HepG2 (cell line): ENCODE results near the gene FITM1. TPM values are rescaled to one million over a fixed set of nuclear protein-coding genes. Genes with fewer than 3 reads are reported as not detected.

Experiments used
- AGO1 ChIP-seq: fragments of 200-400 bp; formaldehyde crosslinking; IDR thresholded peaks from 2 replicates; pipeline ENCODE4 v1.6.1; 2017; ENCODE audit warnings: mild to moderate bottlenecking, low read depth, low read length, moderate library complexity; ENCODE audit not compliant: poor library complexity, severe bottlenecking
- ASH2L ChIP-seq: fragments of 300-600, 200-600 bp; sonication (generic); IDR thresholded peaks from 2 replicates; pipeline ENCODE4 v1.7.0; 2017; ENCODE audit warnings: low read depth, mild to moderate bottlenecking, moderate library complexity, mixed read lengths, low read length; ENCODE audit not compliant: insufficient read length
- CC2D1A ChIP-seq: sonication (generic); formaldehyde crosslinking; IDR thresholded peaks from 2 replicates; pipeline ENCODE4 v1.8.1; 2023; ENCODE audit warnings: mild to moderate bottlenecking, missing genetic modification reagents
- ERF ChIP-seq: IDR thresholded peaks from 2 replicates; pipeline ENCODE4 v1.6.1; 2018; ENCODE audit warnings: missing biosample characterization, missing genetic modification reagents
- HOXA5 ChIP-seq: sonication (generic); formaldehyde crosslinking; IDR thresholded peaks from 2 replicates; pipeline ENCODE4 v1.4.0; 2020; ENCODE audit warnings: missing genetic modification reagents
- KDM3A ChIP-seq: IDR thresholded peaks from 2 replicates; pipeline ENCODE4 v1.6.1; 2018; ENCODE audit warnings: low read depth, missing compliant biosample characterization
- MLX ChIP-seq: IDR thresholded peaks from 2 replicates; pipeline ENCODE4 v1.6.1; 2016
- PAWR ChIP-seq: sonication (generic); formaldehyde crosslinking; IDR thresholded peaks from 2 replicates; pipeline ENCODE4 v1.4.0; 2020; ENCODE audit warnings: missing genetic modification reagents, mild to moderate bottlenecking, borderline replicate concordance
- POLR2G ChIP-seq: fragments of 200-400 bp; formaldehyde crosslinking; IDR thresholded peaks from 2 replicates; pipeline ENCODE4 v1.6.1; 2018; ENCODE audit warnings: mild to moderate bottlenecking, low read depth, low read length, moderate library complexity
- XBP1 ChIP-seq: sonication (generic); formaldehyde crosslinking; IDR thresholded peaks from 2 replicates; pipeline ENCODE4 v1.5.0; 2020; ENCODE audit warnings: missing genetic modification reagents
- ZBTB25 ChIP-seq: IDR thresholded peaks from 2 replicates; pipeline ENCODE4 v1.6.1; 2018; ENCODE audit warnings: missing genetic modification reagents
- ZFP37 ChIP-seq: sonication (generic); formaldehyde crosslinking; IDR thresholded peaks from 2 replicates; pipeline ENCODE4 v1.4.0; 2020; ENCODE audit warnings: missing genetic modification reagents, borderline replicate concordance
- ZNF260 ChIP-seq: sonication (generic); formaldehyde crosslinking; IDR thresholded peaks from 2 replicates; pipeline ENCODE4 v1.4.0; 2020; ENCODE audit warnings: missing genetic modification reagents, low read depth, mild to moderate bottlenecking, borderline replicate concordance
- ZNF501 ChIP-seq: sonication (generic); formaldehyde crosslinking; IDR thresholded peaks from 2 replicates; pipeline ENCODE4 v1.5.1; 2020; ENCODE audit warnings: mild to moderate bottlenecking, moderate library complexity, missing genetic modification reagents
- ZNF572 ChIP-seq: sonication (generic); formaldehyde crosslinking; IDR thresholded peaks from 2 replicates; pipeline ENCODE4 v1.5.1; 2020; ENCODE audit warnings: mild to moderate bottlenecking, missing genetic modification reagents
- ZNF672 ChIP-seq: sonication (generic); formaldehyde crosslinking; IDR thresholded peaks from 2 replicates; pipeline ENCODE4 v1.8.1; 2022; ENCODE audit warnings: missing genetic modification reagents
- ZNF780A ChIP-seq: sonication (generic); formaldehyde crosslinking; IDR thresholded peaks from 2 replicates; pipeline ENCODE4 v1.8.0; 2022; ENCODE audit warnings: mild to moderate bottlenecking, missing genetic modification reagents, moderate library complexity
- ZNF841 ChIP-seq: sonication (generic); formaldehyde crosslinking; IDR thresholded peaks from 2 replicates; pipeline ENCODE4 v1.8.1; 2023; ENCODE audit warnings: missing genetic modification reagents, borderline replicate concordance
- polyA plus RNA-seq, 8 experiments: library from polyadenylated mRNA; depleted of rRNA in 3 of 8; stranded (reverse) in 7 of 8; unstranded in 1 of 8; fragments of >200 nt; fragmentation: Illumina TruSeq in 4 of 8; extraction: Trizol in 4 of 8; gene quantifications; 2 replicates each; pipeline versions ENCODE4 v1.2.1 to v1.2.3, GENCODE V29; 2011 to 2016; ENCODE audit warnings: low read depth in 4 of 8, missing spikeins in 1 of 8, mixed read lengths in 1 of 8; ENCODE audit not compliant: insufficient read depth in 1 of 8
- total RNA-seq, 5 experiments: library from RNA; depleted of rRNA; stranded (reverse); fragments of >200 nt; fragmentation: Illumina TruSeq; extraction: Trizol; gene quantifications; 2 replicates each; pipeline ENCODE4 v1.2.3, GENCODE V29; 2016; ENCODE audit warnings: low read depth in 1 of 5
- TF ChIP-seq, protein P1 (sequence below): sonication (generic); formaldehyde crosslinking; IDR thresholded peaks from 2 replicates; pipeline ENCODE4 v1.8.0; 2022; ENCODE audit warnings: missing genetic modification reagents, mild to moderate bottlenecking, moderate library complexity, borderline replicate concordance
- TF ChIP-seq, protein P2 (sequence below): sonication (generic); formaldehyde crosslinking; IDR thresholded peaks from 2 replicates; pipeline ENCODE4 v1.5.1; 2020; ENCODE audit warnings: mild to moderate bottlenecking, missing genetic modification reagents, moderate library complexity
- TF ChIP-seq, protein P3 (sequence below): sonication (generic); formaldehyde crosslinking; IDR thresholded peaks from 2 replicates; pipeline ENCODE4 v1.4.0; 2020; ENCODE audit warnings: mild to moderate bottlenecking, missing genetic modification reagents

The FITM1 gene
- total and polyA plus RNA-seq, 2 of the 13 experiments (the other 11 are each of a cell fraction or from before 2014, with no cell fraction given): 2.7 to 5.8 TPM

DNA sequence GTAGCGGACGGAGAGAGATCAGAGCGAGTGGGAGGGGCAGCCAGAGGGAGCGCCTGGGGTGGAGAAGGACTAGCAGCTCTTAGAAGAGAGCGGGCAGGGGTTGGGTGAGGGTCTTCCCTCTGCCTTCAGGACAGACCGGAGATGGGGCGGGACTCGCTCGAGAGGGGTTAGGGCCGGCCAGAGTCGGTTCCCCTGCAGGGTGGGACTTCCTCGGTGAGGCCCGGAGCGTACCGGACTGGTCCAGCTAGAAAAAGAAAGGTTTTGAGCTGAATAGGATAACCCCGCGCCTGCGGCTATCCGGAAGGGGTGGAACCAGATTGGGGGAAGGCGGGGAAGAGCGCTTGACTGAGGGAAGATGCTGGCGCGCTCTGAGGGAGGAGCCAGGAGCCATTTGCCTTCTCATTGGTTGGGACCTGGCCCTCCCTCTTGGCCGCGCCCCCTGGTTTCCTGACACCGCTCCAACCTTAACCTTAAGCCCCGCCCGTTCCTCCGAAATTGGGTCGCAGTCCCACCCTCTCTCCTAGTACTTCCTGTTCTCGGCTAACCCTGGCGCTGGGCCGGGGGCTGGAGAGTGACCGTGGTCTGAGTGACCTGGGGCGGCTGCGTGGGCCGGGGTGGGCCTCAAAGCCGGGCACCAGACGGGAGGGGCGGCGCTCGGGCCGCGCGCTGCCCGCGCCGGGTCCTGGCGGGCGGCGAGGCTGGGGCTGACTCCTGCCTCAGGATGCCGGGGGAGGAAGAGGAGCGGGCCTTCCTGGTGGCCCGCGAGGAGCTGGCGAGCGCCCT lies 16.7 kb downstream of the FITM1 start, which contains the start of gene RNF31 (continued):
- TF ChIP-seq ZNF841 (CRISPR knock-in tag) (no peak), ERF (CRISPR knock-in tag) (no peak), ZNF780A (CRISPR knock-in tag) (no peak), KDM3A (CRISPR knock-in tag) (no peak), ZNF572 (CRISPR knock-in tag) (no peak), POLR2G (peak; percentile 89), XBP1 (CRISPR knock-in tag) (no peak), ASH2L (peak; percentile 92), PAWR (CRISPR knock-in tag) (peak; percentile 5; the same call in 1 of the 2 replicates), ZNF672 (CRISPR knock-in tag) (no peak), ZFP37 (CRISPR knock-in tag) (0 out of 2 replicates have a peak, but pooled peaks have one; percentile 11), ZNF260 (CRISPR knock-in tag) (no peak), AGO1 (no peak), ZBTB25 (CRISPR knock-in tag) (no peak), MLX (CRISPR knock-in tag) (no peak; the same call in none of the 2 replicates), HOXA5 (peak; percentile 67; the same call in 1 of the 2 replicates), CC2D1A (CRISPR knock-in tag) (no peak), ZNF501 (no peak)
- TF ChIP-seq, protein P1, sequence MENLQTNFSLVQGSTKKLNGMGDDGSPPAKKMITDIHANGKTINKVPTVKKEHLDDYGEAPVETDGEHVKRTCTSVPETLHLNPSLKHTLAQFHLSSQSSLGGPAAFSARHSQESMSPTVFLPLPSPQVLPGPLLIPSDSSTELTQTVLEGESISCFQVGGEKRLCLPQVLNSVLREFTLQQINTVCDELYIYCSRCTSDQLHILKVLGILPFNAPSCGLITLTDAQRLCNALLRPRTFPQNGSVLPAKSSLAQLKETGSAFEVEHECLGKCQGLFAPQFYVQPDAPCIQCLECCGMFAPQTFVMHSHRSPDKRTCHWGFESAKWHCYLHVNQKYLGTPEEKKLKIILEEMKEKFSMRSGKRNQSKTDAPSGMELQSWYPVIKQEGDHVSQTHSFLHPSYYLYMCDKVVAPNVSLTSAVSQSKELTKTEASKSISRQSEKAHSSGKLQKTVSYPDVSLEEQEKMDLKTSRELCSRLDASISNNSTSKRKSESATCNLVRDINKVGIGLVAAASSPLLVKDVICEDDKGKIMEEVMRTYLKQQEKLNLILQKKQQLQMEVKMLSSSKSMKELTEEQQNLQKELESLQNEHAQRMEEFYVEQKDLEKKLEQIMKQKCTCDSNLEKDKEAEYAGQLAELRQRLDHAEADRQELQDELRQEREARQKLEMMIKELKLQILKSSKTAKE (CRISPR knock-in tag): no peak
- TF ChIP-seq, protein P2, sequence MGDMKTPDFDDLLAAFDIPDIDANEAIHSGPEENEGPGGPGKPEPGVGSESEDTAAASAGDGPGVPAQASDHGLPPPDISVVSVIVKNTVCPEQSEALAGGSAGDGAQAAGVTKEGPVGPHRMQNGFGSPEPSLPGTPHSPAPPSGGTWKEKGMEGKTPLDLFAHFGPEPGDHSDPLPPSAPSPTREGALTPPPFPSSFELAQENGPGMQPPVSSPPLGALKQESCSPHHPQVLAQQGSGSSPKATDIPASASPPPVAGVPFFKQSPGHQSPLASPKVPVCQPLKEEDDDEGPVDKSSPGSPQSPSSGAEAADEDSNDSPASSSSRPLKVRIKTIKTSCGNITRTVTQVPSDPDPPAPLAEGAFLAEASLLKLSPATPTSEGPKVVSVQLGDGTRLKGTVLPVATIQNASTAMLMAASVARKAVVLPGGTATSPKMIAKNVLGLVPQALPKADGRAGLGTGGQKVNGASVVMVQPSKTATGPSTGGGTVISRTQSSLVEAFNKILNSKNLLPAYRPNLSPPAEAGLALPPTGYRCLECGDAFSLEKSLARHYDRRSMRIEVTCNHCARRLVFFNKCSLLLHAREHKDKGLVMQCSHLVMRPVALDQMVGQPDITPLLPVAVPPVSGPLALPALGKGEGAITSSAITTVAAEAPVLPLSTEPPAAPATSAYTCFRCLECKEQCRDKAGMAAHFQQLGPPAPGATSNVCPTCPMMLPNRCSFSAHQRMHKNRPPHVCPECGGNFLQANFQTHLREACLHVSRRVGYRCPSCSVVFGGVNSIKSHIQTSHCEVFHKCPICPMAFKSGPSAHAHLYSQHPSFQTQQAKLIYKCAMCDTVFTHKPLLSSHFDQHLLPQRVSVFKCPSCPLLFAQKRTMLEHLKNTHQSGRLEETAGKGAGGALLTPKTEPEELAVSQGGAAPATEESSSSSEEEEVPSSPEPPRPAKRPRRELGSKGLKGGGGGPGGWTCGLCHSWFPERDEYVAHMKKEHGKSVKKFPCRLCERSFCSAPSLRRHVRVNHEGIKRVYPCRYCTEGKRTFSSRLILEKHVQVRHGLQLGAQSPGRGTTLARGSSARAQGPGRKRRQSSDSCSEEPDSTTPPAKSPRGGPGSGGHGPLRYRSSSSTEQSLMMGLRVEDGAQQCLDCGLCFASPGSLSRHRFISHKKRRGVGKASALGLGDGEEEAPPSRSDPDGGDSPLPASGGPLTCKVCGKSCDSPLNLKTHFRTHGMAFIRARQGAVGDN (CRISPR knock-in tag): peak; percentile 76
- TF ChIP-seq, protein P3, sequence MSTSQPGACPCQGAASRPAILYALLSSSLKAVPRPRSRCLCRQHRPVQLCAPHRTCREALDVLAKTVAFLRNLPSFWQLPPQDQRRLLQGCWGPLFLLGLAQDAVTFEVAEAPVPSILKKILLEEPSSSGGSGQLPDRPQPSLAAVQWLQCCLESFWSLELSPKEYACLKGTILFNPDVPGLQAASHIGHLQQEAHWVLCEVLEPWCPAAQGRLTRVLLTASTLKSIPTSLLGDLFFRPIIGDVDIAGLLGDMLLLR: peak; percentile 1; the same call in 1 of the 2 replicates
